B cell (primary cell): Measurements from ENCODE around the gene COG8.

ENCODE experiments used
- EZH2 ChIP-seq: IDR thresholded peaks from 2 replicates; pipeline ENCODE4 v1.6.1; 2012; ENCODE audit warnings: borderline replicate concordance, low read depth, mild to moderate bottlenecking, moderate library complexity, low read length; ENCODE audit not compliant: insufficient read depth, poor library complexity, severe bottlenecking
- TF ChIP-seq, protein P1 (sequence below): fragments of 200-600 bp; IDR thresholded peaks from one replicate; pipeline ENCODE4 v1.8.0; 2022; ENCODE audit warnings: antibody characterized with exemption, mild to moderate bottlenecking

DNA sequence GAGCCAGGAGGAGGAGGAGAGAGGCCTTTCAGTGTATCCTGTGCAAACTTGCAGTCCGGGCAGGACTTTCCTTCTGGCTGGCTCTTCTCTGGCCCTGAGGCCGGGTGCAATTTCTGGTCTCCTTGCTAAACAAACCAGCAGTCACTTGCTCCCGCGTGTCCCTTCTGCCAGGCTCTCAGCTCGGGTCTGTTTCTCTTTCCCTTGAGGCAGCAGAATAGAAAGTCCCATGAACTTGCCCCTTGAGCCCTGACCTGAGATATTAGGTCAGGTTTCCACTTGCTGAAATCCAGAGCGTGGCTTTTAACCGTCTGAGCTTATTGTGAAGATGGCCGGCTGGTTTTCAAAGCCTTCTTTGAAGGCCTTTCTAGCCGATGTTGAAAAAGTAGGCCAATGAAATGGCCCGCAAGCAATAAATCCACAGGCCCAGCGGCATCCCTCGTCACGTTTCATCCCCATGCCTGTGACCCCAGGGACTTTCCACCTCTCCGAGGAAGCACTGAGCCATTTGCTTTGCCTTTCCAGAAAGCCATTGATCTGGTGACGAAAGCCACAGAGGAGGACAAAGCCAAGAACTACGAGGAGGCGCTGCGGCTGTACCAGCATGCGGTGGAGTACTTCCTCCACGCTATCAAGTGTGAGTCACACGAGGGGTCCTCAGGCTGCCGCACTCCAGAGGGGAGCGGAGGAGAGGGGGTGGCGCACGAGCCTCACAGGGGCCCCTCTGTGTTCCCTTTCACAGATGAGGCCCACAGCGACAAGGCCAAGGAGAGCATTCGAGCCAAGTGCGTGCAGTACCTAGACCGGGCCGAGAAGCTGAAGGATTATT is 23.7 kb downstream of the COG8 start:
- TF ChIP-seq, protein P1, sequence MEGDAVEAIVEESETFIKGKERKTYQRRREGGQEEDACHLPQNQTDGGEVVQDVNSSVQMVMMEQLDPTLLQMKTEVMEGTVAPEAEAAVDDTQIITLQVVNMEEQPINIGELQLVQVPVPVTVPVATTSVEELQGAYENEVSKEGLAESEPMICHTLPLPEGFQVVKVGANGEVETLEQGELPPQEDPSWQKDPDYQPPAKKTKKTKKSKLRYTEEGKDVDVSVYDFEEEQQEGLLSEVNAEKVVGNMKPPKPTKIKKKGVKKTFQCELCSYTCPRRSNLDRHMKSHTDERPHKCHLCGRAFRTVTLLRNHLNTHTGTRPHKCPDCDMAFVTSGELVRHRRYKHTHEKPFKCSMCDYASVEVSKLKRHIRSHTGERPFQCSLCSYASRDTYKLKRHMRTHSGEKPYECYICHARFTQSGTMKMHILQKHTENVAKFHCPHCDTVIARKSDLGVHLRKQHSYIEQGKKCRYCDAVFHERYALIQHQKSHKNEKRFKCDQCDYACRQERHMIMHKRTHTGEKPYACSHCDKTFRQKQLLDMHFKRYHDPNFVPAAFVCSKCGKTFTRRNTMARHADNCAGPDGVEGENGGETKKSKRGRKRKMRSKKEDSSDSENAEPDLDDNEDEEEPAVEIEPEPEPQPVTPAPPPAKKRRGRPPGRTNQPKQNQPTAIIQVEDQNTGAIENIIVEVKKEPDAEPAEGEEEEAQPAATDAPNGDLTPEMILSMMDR: no peak
- no peak for TF ChIP-seq EZH2
